ENCODE results near the gene FGF2.
A peak's percentile ranks its signal among the peaks of the same experiment; 100 is the strongest.
"Not testable (repeated sequence)": the region's sequence is repeated elsewhere in the genome, so short reads cannot be mapped to it uniquely, and the experiment has no call there.

Gene FGF2

GRCh38 chr4:122826553-122827257 lies at the start of gene FGF2:
Gene FGF2 (plus strand): TSS chr4:122826831. CDS start chr4:122827175, 344 bp downstream.
- peak; percentile 75 for DNase-seq (ENCODE audit: low read depth)

- DNase-seq (ENCODE audit: low read depth), result no peak
These were observed 49.7 kb upstream of the FGF2 start for GRCh38 chr4:122776916-122777315.

GRCh38 chr4:122777846-122778673 lies 48.6 kb upstream of the FGF2 start:
- peak; percentile 95 for DNase-seq (ENCODE audit: low read depth)

- no peak for DNase-seq (ENCODE audit: low read depth)
These were observed 45.1 kb upstream of the FGF2 start for GRCh38 chr4:122781486-122781885.

GRCh38 chr4:122783301-122784215 lies 43.1 kb upstream of the FGF2 start:
- peak; percentile 92 for DNase-seq (ENCODE audit: low read depth)

GRCh38 chr4:122784261-122784660 lies 42.4 kb upstream of the FGF2 start:
- no peak for DNase-seq (ENCODE audit: low read depth)

GRCh38 chr4:122785099-122785498 lies 41.5 kb upstream of the FGF2 start:
- DNase-seq (ENCODE audit: low read depth), result no peak

GRCh38 chr4:122786296-122786695 lies 40.3 kb upstream of the FGF2 start:
- not testable (repeated sequence) for DNase-seq (ENCODE audit: low read depth)

GRCh38 chr4:122786920-122787319 lies 39.7 kb upstream of the FGF2 start:
- not testable (repeated sequence) for DNase-seq (ENCODE audit: low read depth)

- DNase-seq (ENCODE audit: low read depth), result no peak
These were observed 38.7 kb upstream of the FGF2 start for GRCh38 chr4:122787940-122788339.

GRCh38 chr4:122788935-122789334 lies 37.7 kb upstream of the FGF2 start:
- no peak for DNase-seq (ENCODE audit: low read depth)

- no peak for DNase-seq (ENCODE audit: low read depth)
These were observed 32.8 kb upstream of the FGF2 start for GRCh38 chr4:122793811-122794210.

GRCh38 chr4:122796801-122797404 lies 29.7 kb upstream of the FGF2 start:
- DNase-seq (ENCODE audit: low read depth), result no peak

- no peak for DNase-seq (ENCODE audit: low read depth)
These were observed 29.1 kb upstream of the FGF2 start for GRCh38 chr4:122797405-122798094.

- DNase-seq (ENCODE audit: low read depth), result peak; percentile 95
These were observed 28.5 kb upstream of the FGF2 start for GRCh38 chr4:122798101-122798500.

GRCh38 chr4:122798917-122799316 lies 27.7 kb upstream of the FGF2 start:
- no peak for DNase-seq (ENCODE audit: low read depth)

- DNase-seq (ENCODE audit: low read depth), result no peak
These were observed 22.8 kb upstream of the FGF2 start for GRCh38 chr4:122803788-122804208.

- DNase-seq (ENCODE audit: low read depth), result no peak
These were observed 19.5 kb upstream of the FGF2 start for GRCh38 chr4:122806981-122807679.

- DNase-seq (ENCODE audit: low read depth), result no peak
These were observed 16.0 kb upstream of the FGF2 start for GRCh38 chr4:122810669-122811068.

- DNase-seq (ENCODE audit: low read depth), result not testable (repeated sequence)
These were observed 14.8 kb upstream of the FGF2 start for GRCh38 chr4:122811781-122812180.
